ENCODE results near the gene FAM216B. TPM values are rescaled to one million over a fixed set of nuclear protein-coding genes. Genes with fewer than 3 reads are reported as not detected.

The FAM216B gene
- total and polyA plus RNA-seq, 2 donors (not counting 3 experiments of a cell fraction or from before 2014, with no cell fraction given): not detected

DNA sequence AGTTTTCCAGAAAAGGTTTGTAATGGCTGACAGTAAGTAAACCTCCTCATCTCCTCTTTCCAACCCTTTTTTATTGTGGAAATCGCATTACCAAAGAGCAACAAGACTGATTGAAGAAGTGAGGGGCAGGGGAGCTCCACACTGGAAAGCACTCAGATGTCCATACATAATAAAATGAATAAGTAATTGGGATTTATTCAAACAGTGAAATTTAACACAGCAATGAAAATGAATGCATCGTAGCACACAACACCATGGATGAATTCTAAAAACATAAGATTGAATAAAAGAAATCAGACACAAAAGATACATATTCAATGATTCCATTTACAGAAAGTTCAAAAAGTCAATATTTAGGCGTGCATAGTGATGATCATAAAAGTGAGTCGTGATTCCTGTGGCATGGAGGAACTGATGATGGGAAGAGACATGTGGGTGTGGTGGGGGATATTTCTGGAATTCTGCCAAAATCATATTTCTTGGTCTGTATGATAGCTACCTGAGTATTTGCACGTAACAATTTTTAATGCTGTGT is 18.8 kb downstream of the FAM216B start:
- TF ChIP-seq JUN (IDR thresholded peaks at IDR 0.05; ENCODE audit: borderline replicate concordance, insufficient read depth, insufficient read length, low read depth): no peak
- no peak for TF ChIP-seq POLR2A (IDR thresholded peaks at IDR 0.05; ENCODE audit: low read depth, low read length)
- TF ChIP-seq, protein P1, sequence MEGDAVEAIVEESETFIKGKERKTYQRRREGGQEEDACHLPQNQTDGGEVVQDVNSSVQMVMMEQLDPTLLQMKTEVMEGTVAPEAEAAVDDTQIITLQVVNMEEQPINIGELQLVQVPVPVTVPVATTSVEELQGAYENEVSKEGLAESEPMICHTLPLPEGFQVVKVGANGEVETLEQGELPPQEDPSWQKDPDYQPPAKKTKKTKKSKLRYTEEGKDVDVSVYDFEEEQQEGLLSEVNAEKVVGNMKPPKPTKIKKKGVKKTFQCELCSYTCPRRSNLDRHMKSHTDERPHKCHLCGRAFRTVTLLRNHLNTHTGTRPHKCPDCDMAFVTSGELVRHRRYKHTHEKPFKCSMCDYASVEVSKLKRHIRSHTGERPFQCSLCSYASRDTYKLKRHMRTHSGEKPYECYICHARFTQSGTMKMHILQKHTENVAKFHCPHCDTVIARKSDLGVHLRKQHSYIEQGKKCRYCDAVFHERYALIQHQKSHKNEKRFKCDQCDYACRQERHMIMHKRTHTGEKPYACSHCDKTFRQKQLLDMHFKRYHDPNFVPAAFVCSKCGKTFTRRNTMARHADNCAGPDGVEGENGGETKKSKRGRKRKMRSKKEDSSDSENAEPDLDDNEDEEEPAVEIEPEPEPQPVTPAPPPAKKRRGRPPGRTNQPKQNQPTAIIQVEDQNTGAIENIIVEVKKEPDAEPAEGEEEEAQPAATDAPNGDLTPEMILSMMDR (IDR thresholded peaks at IDR 0.05; ENCODE audit: extremely low read depth in 1 of 2, insufficient read depth in 1 of 2, low read depth in 1 of 2, low read length in 2 of 2): no peak
- no peak for TF ChIP-seq FOS (IDR thresholded peaks at IDR 0.05; ENCODE audit: borderline replicate concordance, insufficient read depth, low read length)
- no peak for TF ChIP-seq MYC (IDR thresholded peaks at IDR 0.05; ENCODE audit: low read depth, low read length)
- TF ChIP-seq, protein P2, sequence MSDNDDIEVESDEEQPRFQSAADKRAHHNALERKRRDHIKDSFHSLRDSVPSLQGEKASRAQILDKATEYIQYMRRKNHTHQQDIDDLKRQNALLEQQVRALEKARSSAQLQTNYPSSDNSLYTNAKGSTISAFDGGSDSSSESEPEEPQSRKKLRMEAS (IDR thresholded peaks at IDR 0.05; ENCODE audit: insufficient read depth, insufficient read length): no peak
- TF ChIP-seq GATA2 (IDR thresholded peaks at IDR 0.05; ENCODE audit: insufficient read depth, insufficient read length, low read depth, low read length): no peak
- no peak for TF ChIP-seq EZH2 (IDR thresholded peaks at IDR 0.05; ENCODE audit: borderline replicate concordance, low read depth, low read length, severe bottlenecking)
- no peak for TF ChIP-seq POLR2AphosphoS5 (IDR thresholded peaks at IDR 0.05; ENCODE audit: insufficient read depth, low read depth, low read length)
- no peak overlapping the region for H3K4me2 ChIP-seq (ENCODE audit: insufficient read depth, low read length)
- ChIA-PET CTCF (no interaction called here), POLR2A (no interaction called here)
- H3K4me3 ChIP-seq (replicated peaks in 1 of 3; ENCODE audit: insufficient read depth in 1 of 3, low read depth in 1 of 3, low read length in 3 of 3): no peak overlapping the region
- H2AFZ ChIP-seq (ENCODE audit: low read depth, low read length): no peak overlapping the region
- no peaks in the 10 kb centered on the region for H4K20me1 ChIP-seq (replicated peaks; ENCODE audit: control insufficient read depth, extremely low read depth, insufficient read depth, low read length)
- BruUV-seq (replicated peaks): no TSS peak
- no peaks in the 10 kb centered on the region for H3K36me3 ChIP-seq (ENCODE audit: control insufficient read depth in 2 of 2, extremely low read depth in 1 of 2, insufficient read depth in 2 of 2, low read length in 2 of 2)
- no peaks in the 10 kb centered on the region for H3K4me1 ChIP-seq (ENCODE audit: control insufficient read depth, extremely low read depth, insufficient read depth, low read length)
- FAIRE-seq (no peak), DNase-seq (ENCODE audit: low read depth, low spot score) (no peak)
- H3K27ac ChIP-seq (ENCODE audit: insufficient read depth, low read depth, low read length): no peak overlapping the region
- no peaks in the 10 kb centered on the region for H3K79me2 ChIP-seq (ENCODE audit: control insufficient read depth, insufficient read depth, low read length)
- dilution Hi-C loops (cut with MboI; ENCODE audit: extremely low pct_ligation_motif_present, low sequenced_read_pairs) (no loop called here), intact Hi-C loops (cut with micrococcal nuclease) (no loop called here)
- no peaks in the 10 kb centered on the region for H3K9me1 ChIP-seq (replicated peaks; ENCODE audit: control insufficient read depth, extremely low read depth, insufficient read depth, low read length)
- H3K9me3 ChIP-seq (replicated peaks; ENCODE audit: control insufficient read depth, insufficient read depth, low read length): no peaks in the 10 kb centered on the region
- H3K9ac ChIP-seq (replicated peaks; ENCODE audit: extremely low read depth, insufficient read depth, low read length): no peak overlapping the region
- peaks cover 5% of the 10 kb centered on the region in 2 experiments for H3K27me3 ChIP-seq (ENCODE audit: control insufficient read depth in 2 of 2, insufficient read depth in 2 of 2, low read length in 2 of 2)
